CD4-positive, alpha-beta T cell treated with Interleukin-17A for 1 hour (primary cell): ENCODE data around the gene PASK.
A peak's percentile ranks its signal among the peaks of the same experiment; 100 is the strongest.
"Not testable (repeated sequence)": the region's sequence is repeated elsewhere in the genome, so short reads cannot be mapped to it uniquely, and the experiment has no call there.

Source experiments
- DNase-seq: peaks from one replicate; pipeline ENCODE4 v3.0.0-alpha.2; 2020

Gene PASK

GRCh38 chr2:241148891-241149674 is at the start of gene PASK:
Gene PASK (minus strand): TSS chr2:241149472. CDS start chr2:241143032, 6,440 bp downstream.
- peak; percentile 95 for DNase-seq

- no peak for DNase-seq
These were observed 49.4 kb upstream of the PASK start for GRCh38 chr2:241198381-241199279.

GRCh38 chr2:241197947-241198346 is 48.7 kb upstream of the PASK start:
- no peak for DNase-seq

- not testable (repeated sequence) for DNase-seq
These were observed 48.0 kb upstream of the PASK start for GRCh38 chr2:241197246-241197645.

GRCh38 chr2:241195506-241196130 is 46.3 kb upstream of the PASK start:
- no peak for DNase-seq

- no peak for DNase-seq
These were observed 45.5 kb upstream of the PASK start for GRCh38 chr2:241194811-241195210.

- no peak for DNase-seq
These were observed 44.0 kb upstream of the PASK start for GRCh38 chr2:241193271-241193670.

GRCh38 chr2:241191081-241191480 is 41.8 kb upstream of the PASK start:
- no peak for DNase-seq

GRCh38 chr2:241190291-241190981 is 41.2 kb upstream of the PASK start:
- no peak for DNase-seq

- no peak for DNase-seq
These were observed 40.6 kb upstream of the PASK start for GRCh38 chr2:241189856-241190201.

GRCh38 chr2:241189093-241189855 is 40.0 kb upstream of the PASK start:
- DNase-seq: no peak

GRCh38 chr2:241188361-241189092 is 39.3 kb upstream of the PASK start, which contains the start of gene ANO7:
Gene ANO7 (plus strand): TSS chr2:241188677. CDS start chr2:241190064, 1,387 bp downstream.
- DNase-seq: no peak

GRCh38 chr2:241187918-241188234 is 38.6 kb upstream of the PASK start:
- DNase-seq: no peak

- DNase-seq: no peak
These were observed 38.0 kb upstream of the PASK start for GRCh38 chr2:241187101-241187917.

- no peak for DNase-seq
These were observed 36.7 kb upstream of the PASK start for GRCh38 chr2:241185961-241186360.

GRCh38 chr2:241184901-241185300 is 35.6 kb upstream of the PASK start:
- no peak for DNase-seq

- DNase-seq: no peak
These were observed 33.9 kb upstream of the PASK start for GRCh38 chr2:241183221-241183620.

- DNase-seq: no peak
These were observed 33.4 kb upstream of the PASK start for GRCh38 chr2:241182531-241183133.

GRCh38 chr2:241182126-241182525 is 32.9 kb upstream of the PASK start:
- DNase-seq: no peak

- DNase-seq: no peak
These were observed 31.2 kb upstream of the PASK start for GRCh38 chr2:241180495-241180894.
